Stimulated activated naive B cell treated with anti-CD40 and anti-IgM and Interleukin-4, amounts not matched to agents 10 μg/mL and 1 μg/mL and 100 μg/mL, for 72 hours (primary cell): ENCODE measurements around the gene EDN2.

Experiments used
- ATAC-seq, 2 donors: fragments of 150-1000 bp; cut with Tn5 transposase; replicated peaks; 2 replicates each; pipeline ENCODE4 v1.10.0; 2021; ENCODE audit warnings: moderate library complexity in 1 of 2
- DNase-seq: peaks from one replicate; pipeline ENCODE4 v3.0.0; 2021
- H3K27ac Mint-ChIP-seq: one replicate; pipeline ENCODE4 v1.8.0; 2022; ENCODE audit warnings: mild to moderate bottlenecking, mixed read lengths
- H3K27me3 Mint-ChIP-seq, 2 donors: one replicate each; pipeline ENCODE4 v1.8.0; 2022; ENCODE audit warnings: mixed read lengths in 2 of 2
- H3K36me3 Mint-ChIP-seq, 2 donors: one replicate each; pipeline ENCODE4 v1.8.0; 2022; ENCODE audit warnings: mixed read lengths in 2 of 2, mild to moderate bottlenecking in 1 of 2
- H3K4me1 Mint-ChIP-seq, 2 donors: one replicate each; pipeline ENCODE4 v1.8.0; 2022; ENCODE audit warnings: mixed read lengths in 2 of 2, mild to moderate bottlenecking in 1 of 2
- H3K4me3 Mint-ChIP-seq, 2 donors: one replicate each; pipeline ENCODE4 v1.8.0; 2022; ENCODE audit warnings: mild to moderate bottlenecking in 2 of 2, mixed read lengths in 2 of 2, moderate library complexity in 1 of 2
- H3K9me3 Mint-ChIP-seq, 2 donors: one replicate each; pipeline ENCODE4 v1.8.0; 2022; ENCODE audit warnings: mixed read lengths in 2 of 2, mild to moderate bottlenecking in 1 of 2

EDN2 gene

GRCh38 chr1:41464885-41465284, 19.6 kb downstream of the EDN2 start:
- no peaks in the 10 kb centered on the region for H3K36me3 Mint-ChIP-seq
- H3K9me3 Mint-ChIP-seq, result no peaks in the 10 kb centered on the region
- H3K27me3 Mint-ChIP-seq, result peaks cover 3 to 9% of the 10 kb centered on the region in 2 donors
- H3K4me1 Mint-ChIP-seq, result no peaks in the 10 kb centered on the region
- DNase-seq (no peak), ATAC-seq (no peak)
- no peak overlapping the region for H3K27ac Mint-ChIP-seq
- no peak overlapping the region for H3K4me3 Mint-ChIP-seq

DNA sequence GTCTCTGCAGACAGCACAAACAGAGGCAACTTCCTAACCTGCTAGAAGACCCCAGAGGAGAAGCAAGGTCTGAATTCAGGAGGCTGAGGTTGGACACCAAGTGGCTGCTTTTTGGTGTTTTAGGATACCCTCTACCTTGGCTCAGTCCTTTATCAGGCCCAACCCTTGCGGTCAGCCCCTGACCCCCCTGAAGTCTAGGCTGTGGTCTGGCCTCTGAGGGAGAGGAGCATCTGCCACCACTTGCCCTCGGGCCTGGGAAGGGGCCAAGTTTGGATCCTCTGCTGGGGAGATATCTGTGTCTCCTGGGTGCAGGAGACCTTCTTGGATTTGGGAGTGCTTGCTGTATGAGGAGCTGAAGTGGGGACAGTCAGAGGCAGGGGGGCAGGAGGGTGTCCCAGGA, 21.0 kb downstream of the EDN2 start:
- no peak overlapping the region for H3K27ac Mint-ChIP-seq
- no peaks in the 10 kb centered on the region for H3K4me1 Mint-ChIP-seq
- H3K4me3 Mint-ChIP-seq, result no peak overlapping the region
- no peak for ATAC-seq
- no peak for DNase-seq
- H3K36me3 Mint-ChIP-seq, result no peaks in the 10 kb centered on the region
- peaks cover 5 to 9% of the 10 kb centered on the region in 2 donors for H3K27me3 Mint-ChIP-seq
- H3K9me3 Mint-ChIP-seq, result no peaks in the 10 kb centered on the region

DNA sequence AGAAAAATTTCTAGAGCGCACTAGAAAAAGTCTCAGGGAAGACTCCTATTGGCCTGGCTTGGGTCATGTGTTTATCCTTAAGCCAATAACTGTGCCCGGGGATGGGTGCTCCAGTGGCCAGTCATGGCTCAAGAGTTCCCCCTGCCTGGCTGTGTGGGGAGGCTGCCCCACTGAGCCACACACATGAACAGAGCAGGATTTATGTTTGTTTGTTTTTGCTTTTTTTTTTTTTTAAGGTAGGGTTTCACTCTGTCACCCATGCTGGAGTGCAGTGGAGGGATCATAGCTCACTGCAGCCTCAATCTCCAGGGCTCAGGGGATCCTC, 21.8 kb downstream of the EDN2 start:
- Mint-ChIP-seq H3K36me3 (no peaks in the 10 kb centered on the region), H3K4me1 (no peaks in the 10 kb centered on the region), H3K27me3 (peaks cover 5 to 9% of the 10 kb centered on the region in 2 donors), H3K9me3 (no peaks in the 10 kb centered on the region), H3K4me3 (no peak overlapping the region), H3K27ac (no peak overlapping the region)
- no peak for ATAC-seq
- no peak for DNase-seq

DNA sequence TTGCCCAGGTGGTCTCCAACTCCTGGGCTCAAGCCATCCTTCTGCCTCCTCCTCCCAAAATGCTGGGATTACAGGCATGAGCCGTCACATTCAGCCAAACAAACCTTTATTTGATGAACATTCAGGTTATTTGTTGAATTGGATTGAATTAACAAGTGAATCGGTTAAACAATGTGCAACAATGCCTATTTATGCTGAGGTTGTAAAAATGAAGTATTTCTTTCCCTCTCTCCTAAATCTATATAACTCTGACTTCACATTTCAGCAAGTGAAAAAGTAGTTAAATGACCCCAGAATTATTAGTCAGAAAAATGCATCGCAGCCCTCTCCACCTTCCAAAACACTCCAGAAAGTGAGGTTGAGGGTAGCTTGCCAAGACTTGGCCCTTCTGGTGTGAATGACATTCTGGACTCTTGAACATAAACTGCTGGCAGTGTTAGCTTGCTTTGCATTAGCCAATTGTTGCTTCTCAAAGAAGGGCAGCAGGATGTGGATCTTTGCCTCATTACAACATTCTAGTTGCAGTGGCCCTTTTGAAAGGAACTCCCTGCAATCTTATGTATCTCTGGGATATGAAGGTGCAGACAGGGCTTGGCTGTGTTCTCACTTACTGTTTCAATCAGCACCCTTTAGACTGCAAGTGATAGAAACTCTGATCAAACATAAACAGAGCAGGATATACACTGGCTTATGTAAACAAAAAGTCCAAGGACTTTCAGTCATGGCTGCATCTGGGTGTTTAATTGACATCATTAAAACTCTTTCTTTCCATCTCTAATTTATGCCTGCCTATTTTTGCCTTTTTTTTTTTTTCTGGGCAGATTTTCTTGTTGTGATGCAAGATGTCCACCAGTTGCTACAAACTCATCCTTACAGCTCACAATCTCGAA, 22.4 kb downstream of the EDN2 start:
- H3K4me3 Mint-ChIP-seq, result no peak overlapping the region
- no peak overlapping the region for H3K27ac Mint-ChIP-seq
- H3K9me3 Mint-ChIP-seq, result no peaks in the 10 kb centered on the region
- DNase-seq (no peak), ATAC-seq (no peak)
- H3K27me3 Mint-ChIP-seq, result peaks cover 5 to 9% of the 10 kb centered on the region in 2 donors
- no peaks in the 10 kb centered on the region for H3K36me3 Mint-ChIP-seq
- H3K4me1 Mint-ChIP-seq, result no peaks in the 10 kb centered on the region

DNA sequence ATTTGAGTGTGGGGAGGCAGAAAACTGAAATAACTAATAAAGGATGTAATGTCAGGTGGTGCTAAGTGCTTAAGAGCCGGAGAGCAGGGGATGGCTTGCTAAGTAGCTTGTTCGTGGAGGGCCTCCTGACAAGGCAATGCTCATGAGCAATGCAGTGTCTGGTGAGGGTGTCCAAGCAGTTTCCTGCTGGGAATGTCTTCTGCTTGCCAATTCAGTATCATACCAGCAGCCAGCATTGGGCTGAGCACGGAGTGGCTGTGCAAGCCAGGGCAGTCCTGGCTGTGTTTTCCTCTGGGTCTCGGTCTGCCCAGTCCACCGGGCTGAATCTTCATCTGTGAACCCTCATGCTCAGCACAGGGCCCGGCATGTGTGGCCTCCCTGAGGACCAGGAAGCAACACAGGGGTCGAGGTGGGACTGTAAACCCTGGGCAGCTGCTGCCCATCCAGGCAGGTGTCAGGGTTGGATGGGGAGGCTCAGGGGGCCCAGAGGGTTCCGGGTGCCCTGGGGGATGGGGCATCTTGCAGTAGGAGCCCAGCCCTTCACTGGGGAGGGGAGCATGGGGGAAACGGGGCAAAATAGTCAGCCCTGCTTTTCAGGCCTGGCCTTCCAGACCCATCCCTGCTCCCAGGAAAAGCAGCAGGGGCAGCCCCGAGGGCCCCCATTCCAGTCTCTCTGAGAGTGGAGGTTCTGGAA, 27.5 kb downstream of the EDN2 start:
- H3K9me3 Mint-ChIP-seq, result no peaks in the 10 kb centered on the region
- no peak for DNase-seq
- no peaks in the 10 kb centered on the region for H3K4me1 Mint-ChIP-seq
- no peak overlapping the region for H3K4me3 Mint-ChIP-seq
- ATAC-seq, result no peak
- no peaks in the 10 kb centered on the region for H3K36me3 Mint-ChIP-seq
- H3K27ac Mint-ChIP-seq, result no peak overlapping the region
- H3K27me3 Mint-ChIP-seq, result peaks cover 0 to 5% of the 10 kb centered on the region in 2 donors

- H3K27me3 Mint-ChIP-seq, result peaks cover 0 to 5% of the 10 kb centered on the region in 2 donors
- H3K27ac Mint-ChIP-seq, result no peak overlapping the region
- DNase-seq, result no peak
Observed at GRCh38 chr1:41455479-41456332, 28.8 kb downstream of the EDN2 start.

GRCh38 chr1:41454406-41454805, 30.1 kb downstream of the EDN2 start:
- H3K4me3 Mint-ChIP-seq, result no peak overlapping the region
- ATAC-seq (no peak), DNase-seq (no peak)
- no peaks in the 10 kb centered on the region for H3K4me1 Mint-ChIP-seq
- H3K27me3 Mint-ChIP-seq, result no peaks in the 10 kb centered on the region
- H3K9me3 Mint-ChIP-seq, result no peaks in the 10 kb centered on the region
- H3K27ac Mint-ChIP-seq, result no peak overlapping the region
- no peaks in the 10 kb centered on the region for H3K36me3 Mint-ChIP-seq

More at GRCh38 chr1:41455479-41456332, 28.8 kb downstream of the EDN2 start:
- Mint-ChIP-seq H3K4me3 (no peak overlapping the region), H3K36me3 (no peaks in the 10 kb centered on the region), H3K9me3 (no peaks in the 10 kb centered on the region), H3K4me1 (no peaks in the 10 kb centered on the region)
- no peak for ATAC-seq

GRCh38 chr1:41452704-41453290, 31.7 kb downstream of the EDN2 start:
- no peak for ATAC-seq
- Mint-ChIP-seq H3K4me3 (no peak overlapping the region), H3K36me3 (no peaks in the 10 kb centered on the region), H3K27me3 (peaks cover 0 to 10% of the 10 kb centered on the region in 2 donors), H3K9me3 (no peaks in the 10 kb centered on the region), H3K4me1 (no peaks in the 10 kb centered on the region), H3K27ac (no peak overlapping the region)
- no peak for DNase-seq

GRCh38 chr1:41450747-41451285, 33.7 kb downstream of the EDN2 start:
- no peak for DNase-seq
- ATAC-seq, result no peak
- Mint-ChIP-seq H3K9me3 (no peaks in the 10 kb centered on the region), H3K4me1 (no peaks in the 10 kb centered on the region), H3K27me3 (peaks cover 4 to 10% of the 10 kb centered on the region in 2 donors), H3K36me3 (no peaks in the 10 kb centered on the region), H3K27ac (no peak overlapping the region), H3K4me3 (no peak overlapping the region)

DNA sequence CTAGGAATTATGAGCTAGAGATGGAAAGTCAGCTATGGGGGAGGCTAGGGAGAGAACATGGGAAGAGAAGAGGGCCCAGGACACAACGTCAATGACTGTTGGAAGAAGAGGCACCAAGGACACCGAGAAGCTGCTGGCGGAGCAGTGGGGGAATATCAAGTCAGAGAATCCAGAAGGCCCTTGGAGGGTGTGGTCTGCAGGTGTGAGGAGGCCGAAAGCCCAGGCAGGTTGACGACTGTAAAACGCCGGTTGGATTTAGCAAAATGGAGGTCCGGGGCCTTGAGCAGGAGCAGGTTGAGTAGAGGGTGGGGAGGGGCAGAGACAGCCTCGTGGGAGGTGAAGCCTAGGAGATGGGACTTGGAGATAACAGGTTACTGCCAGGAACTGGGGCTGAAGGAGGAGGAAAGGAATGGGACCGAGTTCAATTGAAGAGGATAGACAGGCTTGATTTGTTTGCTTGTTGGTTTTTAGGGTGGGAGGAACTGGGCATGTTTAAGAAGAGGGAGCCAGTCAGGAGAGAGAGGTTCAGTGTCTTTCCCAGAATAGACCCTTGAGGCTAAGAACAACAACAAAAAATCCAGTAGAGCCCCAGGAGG, 35.1 kb downstream of the EDN2 start:
- ATAC-seq (no peak), DNase-seq (no peak)
- H3K4me1 Mint-ChIP-seq, result no peaks in the 10 kb centered on the region
- H3K27me3 Mint-ChIP-seq, result peaks cover 4 to 10% of the 10 kb centered on the region in 2 donors
- H3K4me3 Mint-ChIP-seq, result no peak overlapping the region
- H3K27ac Mint-ChIP-seq, result no peak overlapping the region
- H3K36me3 Mint-ChIP-seq, result no peaks in the 10 kb centered on the region
- H3K9me3 Mint-ChIP-seq, result peaks cover 0 to 3% of the 10 kb centered on the region in 2 donors

DNA sequence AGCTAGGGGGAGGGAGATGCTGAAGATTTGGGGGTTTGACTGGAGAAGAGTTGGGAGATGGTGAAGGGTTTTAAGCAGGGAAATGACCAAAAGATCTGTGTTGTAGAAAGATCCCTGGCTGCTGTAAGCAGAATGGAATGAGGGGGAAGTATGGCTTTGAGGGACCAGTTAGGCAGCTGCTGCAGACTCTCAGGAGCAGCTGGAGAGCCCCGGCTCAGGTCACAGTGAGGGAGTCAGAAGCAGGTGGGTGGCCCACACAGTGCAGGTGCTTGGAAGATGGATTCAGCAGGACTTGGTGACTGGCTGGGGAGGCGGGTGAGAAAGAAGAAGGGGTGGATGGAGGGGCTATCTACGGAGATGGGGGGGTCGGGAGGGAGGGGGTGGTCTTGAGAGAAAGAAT, 35.7 kb downstream of the EDN2 start:
- Mint-ChIP-seq H3K36me3 (no peaks in the 10 kb centered on the region), H3K27me3 (peaks cover 4 to 10% of the 10 kb centered on the region in 2 donors), H3K4me3 (no peak overlapping the region), H3K9me3 (peaks cover 0 to 3% of the 10 kb centered on the region in 2 donors), H3K27ac (no peak overlapping the region), H3K4me1 (no peaks in the 10 kb centered on the region)
- ATAC-seq, result no peak
- no peak for DNase-seq

- H3K4me1 Mint-ChIP-seq, result no peaks in the 10 kb centered on the region
- H3K4me3 Mint-ChIP-seq, result no peak overlapping the region
- H3K36me3 Mint-ChIP-seq, result no peaks in the 10 kb centered on the region
- ATAC-seq (no peak), DNase-seq (no peak)
- no peak overlapping the region for H3K27ac Mint-ChIP-seq
- H3K9me3 Mint-ChIP-seq, result peaks cover 3 to 5% of the 10 kb centered on the region in 2 donors
- peaks cover 4 to 10% of the 10 kb centered on the region in 2 donors for H3K27me3 Mint-ChIP-seq
Observed at GRCh38 chr1:41447995-41448770, 36.3 kb downstream of the EDN2 start.
